ENCODE results near the gene ARID1B. TPM values are rescaled to one million over a fixed set of nuclear protein-coding genes. Genes with fewer than 3 reads are reported as not detected.

Gene ARID1B
- total RNA-seq, 1 experiment from 2014 or later: 60.3 TPM

- Mint-ChIP-seq H3K4me3 (no peak overlapping the region), H3K4me1 (peaks cover 3% of the 10 kb centered on the region; the same call in 1 of the 2 replicates), H3K27me3 (ENCODE audit: low read depth) (no peaks in the 10 kb centered on the region), H3K27ac (no peak overlapping the region), H3K9me3 (peaks cover 3% of the 10 kb centered on the region; the same call in 1 of the 2 replicates), H3K36me3 (peaks cover 5% of the 10 kb centered on the region)
- CTCF ChIA-PET: no interaction called here
- ATAC-seq (no peak), DNase-seq (ENCODE audit: low spot score) (no peak)
- POLR2A ChIA-PET: no interaction called here
- TF ChIP-seq SP1 (CRISPR knock-in tag; conservative IDR thresholded peaks at IDR 0.05): no peak
- no peak for TF ChIP-seq FOXP4 (CRISPR knock-in tag; IDR thresholded peaks at IDR 0.05)
- no peak for TF ChIP-seq TEAD4 (CRISPR knock-in tag; IDR thresholded peaks at IDR 0.05)
- TF ChIP-seq ZNF232 (CRISPR knock-in tag; IDR thresholded peaks at IDR 0.05): no peak
- TF ChIP-seq SOX15 (CRISPR knock-in tag; IDR thresholded peaks at IDR 0.05): no peak
- no peak for TF ChIP-seq NR3C1 (CRISPR knock-in tag; conservative IDR thresholded peaks at IDR 0.05; ENCODE audit: low read depth)
Observed at GRCh38 chr6:157108923-157109322, 331.7 kb downstream of the ARID1B start.

- no peak for TF ChIP-seq SMAD3 (CRISPR knock-in tag; IDR thresholded peaks at IDR 0.05; ENCODE audit: borderline replicate concordance)
- TF ChIP-seq, protein P1, sequence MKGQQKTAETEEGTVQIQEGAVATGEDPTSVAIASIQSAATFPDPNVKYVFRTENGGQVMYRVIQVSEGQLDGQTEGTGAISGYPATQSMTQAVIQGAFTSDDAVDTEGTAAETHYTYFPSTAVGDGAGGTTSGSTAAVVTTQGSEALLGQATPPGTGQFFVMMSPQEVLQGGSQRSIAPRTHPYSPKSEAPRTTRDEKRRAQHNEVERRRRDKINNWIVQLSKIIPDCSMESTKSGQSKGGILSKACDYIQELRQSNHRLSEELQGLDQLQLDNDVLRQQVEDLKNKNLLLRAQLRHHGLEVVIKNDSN (CRISPR knock-in tag; IDR thresholded peaks at IDR 0.05): no peak
- no peak for TF ChIP-seq ATF3 (CRISPR knock-in tag; conservative IDR thresholded peaks at IDR 0.05)
- TF ChIP-seq SP1 (CRISPR knock-in tag; conservative IDR thresholded peaks at IDR 0.05): no peak
- no peak for TF ChIP-seq ZNF671 (CRISPR knock-in tag; IDR thresholded peaks at IDR 0.05)
- TF ChIP-seq, protein P2, sequence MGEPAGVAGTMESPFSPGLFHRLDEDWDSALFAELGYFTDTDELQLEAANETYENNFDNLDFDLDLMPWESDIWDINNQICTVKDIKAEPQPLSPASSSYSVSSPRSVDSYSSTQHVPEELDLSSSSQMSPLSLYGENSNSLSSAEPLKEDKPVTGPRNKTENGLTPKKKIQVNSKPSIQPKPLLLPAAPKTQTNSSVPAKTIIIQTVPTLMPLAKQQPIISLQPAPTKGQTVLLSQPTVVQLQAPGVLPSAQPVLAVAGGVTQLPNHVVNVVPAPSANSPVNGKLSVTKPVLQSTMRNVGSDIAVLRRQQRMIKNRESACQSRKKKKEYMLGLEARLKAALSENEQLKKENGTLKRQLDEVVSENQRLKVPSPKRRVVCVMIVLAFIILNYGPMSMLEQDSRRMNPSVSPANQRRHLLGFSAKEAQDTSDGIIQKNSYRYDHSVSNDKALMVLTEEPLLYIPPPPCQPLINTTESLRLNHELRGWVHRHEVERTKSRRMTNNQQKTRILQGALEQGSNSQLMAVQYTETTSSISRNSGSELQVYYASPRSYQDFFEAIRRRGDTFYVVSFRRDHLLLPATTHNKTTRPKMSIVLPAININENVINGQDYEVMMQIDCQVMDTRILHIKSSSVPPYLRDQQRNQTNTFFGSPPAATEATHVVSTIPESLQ (CRISPR knock-in tag; IDR thresholded peaks at IDR 0.05): no peak
- no peak for TF ChIP-seq STAT6 (CRISPR knock-in tag; conservative IDR thresholded peaks at IDR 0.05; ENCODE audit: low read depth)
- no peak for TF ChIP-seq ZNF532 (CRISPR knock-in tag; IDR thresholded peaks at IDR 0.05; ENCODE audit: borderline replicate concordance)
- no peak for TF ChIP-seq MYBL2 (CRISPR knock-in tag; IDR thresholded peaks at IDR 0.05)
- no peak for TF ChIP-seq ZNF232 (CRISPR knock-in tag; IDR thresholded peaks at IDR 0.05)
- TF ChIP-seq GABPB1 (CRISPR knock-in tag; IDR thresholded peaks at IDR 0.05): no peak
- TF ChIP-seq, protein P3, sequence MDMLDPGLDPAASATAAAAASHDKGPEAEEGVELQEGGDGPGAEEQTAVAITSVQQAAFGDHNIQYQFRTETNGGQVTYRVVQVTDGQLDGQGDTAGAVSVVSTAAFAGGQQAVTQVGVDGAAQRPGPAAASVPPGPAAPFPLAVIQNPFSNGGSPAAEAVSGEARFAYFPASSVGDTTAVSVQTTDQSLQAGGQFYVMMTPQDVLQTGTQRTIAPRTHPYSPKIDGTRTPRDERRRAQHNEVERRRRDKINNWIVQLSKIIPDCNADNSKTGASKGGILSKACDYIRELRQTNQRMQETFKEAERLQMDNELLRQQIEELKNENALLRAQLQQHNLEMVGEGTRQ (CRISPR knock-in tag; IDR thresholded peaks at IDR 0.05): no peak
- no peak for TF ChIP-seq CBFB (CRISPR knock-in tag; IDR thresholded peaks at IDR 0.05; ENCODE audit: low read depth)
- H3K27ac Mint-ChIP-seq: no peak overlapping the region
- DNase-seq (ENCODE audit: low spot score): no peak
Observed at GRCh38 chr6:157110607-157111006, 333.4 kb downstream of the ARID1B start.

More at GRCh38 chr6:157110607-157111006, 333.4 kb downstream of the ARID1B start:
- CTCF ChIA-PET: no interaction called here
- Mint-ChIP-seq H3K4me3 (no peak overlapping the region), H3K9me3 (peaks cover 3% of the 10 kb centered on the region; the same call in 1 of the 2 replicates), H3K36me3 (peaks cover 11% of the 10 kb centered on the region), H3K4me1 (peaks cover 3% of the 10 kb centered on the region; the same call in 1 of the 2 replicates), H3K27me3 (ENCODE audit: low read depth) (no peaks in the 10 kb centered on the region)
- no peak for ATAC-seq
- POLR2A ChIA-PET: no interaction called here
